Endothelial cell of umbilical vein (primary cell): ENCODE measurements around the gene PLAGL1. TPM values are rescaled to one million over a fixed set of nuclear protein-coding genes. Genes with fewer than 3 reads are reported as not detected.

Experiments used
- BruUV-seq: library from RNA; stranded (reverse); fragments of 400-500 nt; replicated peaks from 2 replicates; lab custom pipeline; 2021; lab: Mats Ljungman, UMichigan
- CTCF ChIA-PET: fragments of 300-600, 350-600 bp; sonication (Branson Sonifier 250); formaldehyde crosslinking; loops from one replicate; lab custom pipeline; 2021; ENCODE audit warnings: antibody characterized with exemption, inconsistent platforms; lab: Charles Lee
- POLR2A ChIA-PET: fragments of 300-600, 350-600 bp; sonication (Branson Sonifier 250); formaldehyde crosslinking; loops from one replicate; lab custom pipeline; 2021; ENCODE audit warnings: antibody characterized with exemption, inconsistent platforms; lab: Charles Lee
- DNase-seq: peaks from one replicate; pipeline ENCODE4 v3.0.0-alpha.2; 2011; ENCODE audit warnings: low read depth, low spot score
- FAIRE-seq: peaks from 2 replicates; lab custom pipeline; 2011; peaks lifted over from hg19 to GRCh38; lab: Jason Lieb, UNC
- H2AFZ ChIP-seq: 2 replicates; pipeline ENCODE4 v1.6.0; 2012; ENCODE audit warnings: low read depth, low read length, control low read depth, inconsistent platforms
- H3K27ac ChIP-seq: 2 replicates; pipeline ENCODE4 v1.5.1; 2011; ENCODE audit warnings: low read depth, mild to moderate bottlenecking, control low read depth, low read length, moderate library complexity; ENCODE audit not compliant: insufficient read depth
- H3K27me3 ChIP-seq, 2 experiments: 2 replicates each; pipeline versions ENCODE4 v1.6.0 to v1.6.1; 2011; ENCODE audit warnings: low read length in 2 of 2, mixed read lengths in 1 of 2; ENCODE audit not compliant: control insufficient read depth in 2 of 2, insufficient read depth in 2 of 2
- H3K36me3 ChIP-seq, 2 experiments: 2 replicates in 1 of 2; 3 replicates in 1 of 2; pipeline ENCODE4 v1.5.1; 2011; ENCODE audit warnings: low read length in 2 of 2, mild to moderate bottlenecking in 1 of 2, moderate library complexity in 1 of 2; ENCODE audit not compliant: control insufficient read depth in 2 of 2, insufficient read depth in 2 of 2; ENCODE audit errors: extremely low read depth in 1 of 2
- H3K4me1 ChIP-seq: 3 replicates; pipeline ENCODE4 v1.5.1; 2011; ENCODE audit warnings: mild to moderate bottlenecking, low read length; ENCODE audit not compliant: control insufficient read depth, insufficient read depth; ENCODE audit errors: extremely low read depth
- H3K4me2 ChIP-seq: 2 replicates; pipeline ENCODE4 v1.6.1; 2011; ENCODE audit warnings: low read length, control low read depth, mixed read lengths; ENCODE audit not compliant: insufficient read depth
- H3K4me3 ChIP-seq, 3 experiments: fragments of 200-600 bp in 1 of 3; sonication (generic), shearing (Covaris generic) in 1 of 3; replicated peaks in 1 of 3; 2 replicates each; pipeline ENCODE4 v1.5.1; 2011 to 2016; ENCODE audit warnings: control low read depth in 3 of 3, low read length in 3 of 3, mild to moderate bottlenecking in 2 of 3, inconsistent platforms in 1 of 3, low read depth in 1 of 3, moderate library complexity in 1 of 3; ENCODE audit not compliant: insufficient read depth in 1 of 3
- H3K79me2 ChIP-seq: 2 replicates; pipeline ENCODE4 v1.6.0; 2012; ENCODE audit warnings: low read length, inconsistent platforms; ENCODE audit not compliant: control insufficient read depth, insufficient read depth
- H3K9ac ChIP-seq: replicated peaks from 2 replicates; pipeline ENCODE3; 2011; ENCODE audit warnings: low read length, control low read depth; ENCODE audit not compliant: insufficient read depth; ENCODE audit errors: extremely low read depth
- H3K9me1 ChIP-seq: replicated peaks from 3 replicates; pipeline ENCODE4 v1.6.0; 2011; ENCODE audit warnings: mild to moderate bottlenecking, low read length; ENCODE audit not compliant: control insufficient read depth, insufficient read depth; ENCODE audit errors: extremely low read depth
- H3K9me3 ChIP-seq: replicated peaks from 2 replicates; pipeline ENCODE4 v1.5.1; 2012; ENCODE audit warnings: low read length, inconsistent platforms; ENCODE audit not compliant: control insufficient read depth, insufficient read depth
- H4K20me1 ChIP-seq: replicated peaks from 2 replicates; pipeline ENCODE3; 2011; ENCODE audit warnings: mild to moderate bottlenecking, low read length; ENCODE audit not compliant: control insufficient read depth, insufficient read depth; ENCODE audit errors: extremely low read depth
- EZH2 ChIP-seq: IDR thresholded peaks from 2 replicates; pipeline ENCODE4 v1.6.1; 2012; ENCODE audit warnings: borderline replicate concordance, low read depth, mild to moderate bottlenecking, moderate library complexity, low read length, inconsistent platforms; ENCODE audit not compliant: severe bottlenecking
- FOS ChIP-seq: IDR thresholded peaks from 2 replicates; pipeline ENCODE4 v1.6.1; 2011; ENCODE audit warnings: mild to moderate bottlenecking, low read length, moderate library complexity, borderline replicate concordance; ENCODE audit not compliant: insufficient read depth
- GATA2 ChIP-seq: IDR thresholded peaks from 2 replicates; pipeline ENCODE4 v1.7.0; 2011; ENCODE audit warnings: low read depth, mild to moderate bottlenecking, moderate library complexity, mixed read lengths, low read length; ENCODE audit not compliant: insufficient read length, insufficient read depth
- JUN ChIP-seq: IDR thresholded peaks from 2 replicates; pipeline ENCODE4 v1.6.1; 2011; ENCODE audit warnings: borderline replicate concordance, low read depth; ENCODE audit not compliant: insufficient read length, insufficient read depth
- MYC ChIP-seq: IDR thresholded peaks from one replicate; pipeline ENCODE4 v1.6.1; 2011; ENCODE audit warnings: mild to moderate bottlenecking, low read depth, low read length
- POLR2A ChIP-seq: IDR thresholded peaks from 2 replicates; pipeline ENCODE4 v1.6.1; 2012; ENCODE audit warnings: low read depth, mild to moderate bottlenecking, control low read depth, low read length
- POLR2AphosphoS5 ChIP-seq: IDR thresholded peaks from 2 replicates; pipeline ENCODE4 v1.6.1; 2012; ENCODE audit warnings: low read depth, mild to moderate bottlenecking, control low read depth, low read length, moderate library complexity; ENCODE audit not compliant: insufficient read depth
- dilution Hi-C: fragments of 300-500 bp; cut with MboI; formaldehyde crosslinking; loops from one replicate; pipeline ENCODE4 v1.15.0; 2019; ENCODE audit warnings: low sequenced_read_pairs; ENCODE audit not compliant: extremely low pct_ligation_motif_present
- intact Hi-C: fragments of 100-400 bp; cut with micrococcal nuclease; formaldehyde crosslinking; loops from one replicate; pipeline ENCODE4 v1.10.0; 2022
- polyA plus RNA-seq, 4 experiments: library from polyadenylated mRNA; depleted of rRNA in 3 of 4; stranded (reverse) in 3 of 4; unstranded in 1 of 4; fragments of >200 nt; gene quantifications; 2 replicates each; pipeline versions ENCODE4 v1.2.1 to v1.2.3, GENCODE V29; 2011 to 2012; ENCODE audit warnings: missing spikeins in 1 of 4
- total RNA-seq: library from RNA; stranded (reverse); gene quantifications from 2 replicates; pipeline ENCODE4 v1.2.3, GENCODE V29; 2021
- TF ChIP-seq, protein P1 (sequence below), 2 donors: IDR thresholded peaks; 1 replicate in 1 of 2; 2 replicates in 1 of 2; pipeline ENCODE4 v1.5.1; 2011; ENCODE audit warnings: low read length in 2 of 2, mild to moderate bottlenecking in 2 of 2, moderate library complexity in 2 of 2, control low read depth in 1 of 2, inconsistent platforms in 1 of 2, low read depth in 1 of 2; ENCODE audit not compliant: insufficient read depth in 1 of 2; ENCODE audit errors: extremely low read depth in 1 of 2
- TF ChIP-seq, protein P2 (sequence below): IDR thresholded peaks from 2 replicates; pipeline ENCODE4 v1.6.1; 2011; ENCODE audit not compliant: insufficient read depth, insufficient read length

The PLAGL1 gene
- total and polyA plus RNA-seq, 2 donors (not counting 3 experiments of a cell fraction or from before 2014, with no cell fraction given): 20.9 to 40.4 TPM

DNA sequence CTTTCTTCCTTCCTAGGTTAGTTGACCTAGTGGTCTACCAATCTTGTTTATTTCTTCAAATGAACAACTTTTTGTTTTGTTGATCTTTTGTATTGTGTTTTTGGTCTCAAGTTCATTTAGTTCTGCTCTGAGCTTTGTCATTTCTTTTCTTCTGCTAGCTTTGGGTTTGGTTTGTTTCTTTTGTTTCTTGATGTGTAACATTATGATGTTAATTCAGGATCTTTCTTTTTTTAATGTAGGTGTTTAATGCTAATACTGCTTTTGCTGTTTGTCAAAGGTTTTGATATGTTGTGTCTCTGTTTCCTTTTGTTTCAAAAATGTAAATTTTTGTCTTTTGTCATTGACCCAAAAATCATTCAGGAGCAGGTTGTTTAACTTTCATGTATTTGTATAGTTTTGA lies 78.1 kb downstream of the PLAGL1 start:
- DNase-seq (no peak), FAIRE-seq (no peak)
- no peaks in the 10 kb centered on the region for H3K79me2 ChIP-seq
- BruUV-seq: no TSS peak
- intact Hi-C loops (no loop called here), dilution Hi-C loops (no loop called here)
- TF ChIP-seq GATA2 (no peak), POLR2AphosphoS5 (no peak), MYC (no peak), FOS (no peak), EZH2 (no peak), POLR2A (no peak), JUN (no peak)
- TF ChIP-seq, protein P1, sequence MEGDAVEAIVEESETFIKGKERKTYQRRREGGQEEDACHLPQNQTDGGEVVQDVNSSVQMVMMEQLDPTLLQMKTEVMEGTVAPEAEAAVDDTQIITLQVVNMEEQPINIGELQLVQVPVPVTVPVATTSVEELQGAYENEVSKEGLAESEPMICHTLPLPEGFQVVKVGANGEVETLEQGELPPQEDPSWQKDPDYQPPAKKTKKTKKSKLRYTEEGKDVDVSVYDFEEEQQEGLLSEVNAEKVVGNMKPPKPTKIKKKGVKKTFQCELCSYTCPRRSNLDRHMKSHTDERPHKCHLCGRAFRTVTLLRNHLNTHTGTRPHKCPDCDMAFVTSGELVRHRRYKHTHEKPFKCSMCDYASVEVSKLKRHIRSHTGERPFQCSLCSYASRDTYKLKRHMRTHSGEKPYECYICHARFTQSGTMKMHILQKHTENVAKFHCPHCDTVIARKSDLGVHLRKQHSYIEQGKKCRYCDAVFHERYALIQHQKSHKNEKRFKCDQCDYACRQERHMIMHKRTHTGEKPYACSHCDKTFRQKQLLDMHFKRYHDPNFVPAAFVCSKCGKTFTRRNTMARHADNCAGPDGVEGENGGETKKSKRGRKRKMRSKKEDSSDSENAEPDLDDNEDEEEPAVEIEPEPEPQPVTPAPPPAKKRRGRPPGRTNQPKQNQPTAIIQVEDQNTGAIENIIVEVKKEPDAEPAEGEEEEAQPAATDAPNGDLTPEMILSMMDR (IDR thresholded peaks at IDR 0.05; ENCODE audit: extremely low read depth in 1 of 2, insufficient read depth in 1 of 2, low read depth in 1 of 2, low read length in 2 of 2): no peak
- TF ChIP-seq, protein P2, sequence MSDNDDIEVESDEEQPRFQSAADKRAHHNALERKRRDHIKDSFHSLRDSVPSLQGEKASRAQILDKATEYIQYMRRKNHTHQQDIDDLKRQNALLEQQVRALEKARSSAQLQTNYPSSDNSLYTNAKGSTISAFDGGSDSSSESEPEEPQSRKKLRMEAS: no peak
- no peaks in the 10 kb centered on the region for H3K9me3 ChIP-seq
- ChIA-PET POLR2A (no interaction called here), CTCF (interaction anchor here (1.0 kb wide), 1 partner anchor 10 kb away, joined by 4 read pairs; no protein-coding TSS in a partner anchor)
- H3K9me1 ChIP-seq: no peaks in the 10 kb centered on the region
- H3K36me3 ChIP-seq: no peaks in the 10 kb centered on the region
- peaks cover 0 to 4% of the 10 kb centered on the region in 2 experiments for H3K27me3 ChIP-seq
- H3K4me3 ChIP-seq: no peak overlapping the region
- H3K4me1 ChIP-seq: no peaks in the 10 kb centered on the region
- H4K20me1 ChIP-seq: no peaks in the 10 kb centered on the region
- H3K9ac ChIP-seq: no peak overlapping the region
- no peak overlapping the region for H3K27ac ChIP-seq
- H2AFZ ChIP-seq: no peak overlapping the region
- no peak overlapping the region for H3K4me2 ChIP-seq
